H1 (cell line): Measurements from ENCODE around the gene GPN2. TPM values are rescaled to one million over a fixed set of nuclear protein-coding genes. Genes with fewer than 3 reads are reported as not detected.

Experiments
- CTCF ChIA-PET: fragments of 300-600 bp; sonication (Branson Sonifier 250); formaldehyde crosslinking; loops from one replicate; lab custom pipeline; 2021; ENCODE audit not compliant: partially characterized antibody; lab: Charles Lee
- POLR2A ChIA-PET: fragments of 300-600 bp; sonication (Branson Sonifier 250); formaldehyde crosslinking; loops from one replicate; lab custom pipeline; 2021; ENCODE audit warnings: inconsistent platforms; ENCODE audit not compliant: partially characterized antibody; lab: Charles Lee
- DNase-seq, 2 experiments: peaks; one replicate each; pipeline versions ENCODE4 v3.0.0 to v3.0.0-alpha.2; 2010 to 2022; ENCODE audit warnings: low spot score in 2 of 2, low read depth in 1 of 2, mixed read lengths in 1 of 2
- FAIRE-seq: peaks from 2 replicates; lab custom pipeline; 2011; peaks lifted over from hg19 to GRCh38; lab: Jason Lieb, UNC
- H2AFZ ChIP-seq: 2 replicates; pipeline ENCODE4 v1.8.1; 2012; ENCODE audit warnings: low read length, inconsistent platforms
- H2AK5ac ChIP-seq: 2 replicates; pipeline ENCODE4 v1.6.1; 2013; ENCODE audit warnings: low read depth, low read length
- H2BK120ac ChIP-seq: replicated peaks from 2 replicates; pipeline ENCODE3; 2013; ENCODE audit warnings: low read depth, low read length, inconsistent platforms
- H2BK12ac ChIP-seq: 2 replicates; pipeline ENCODE4 v1.6.1; 2013; ENCODE audit warnings: low read depth, low read length
- H2BK15ac ChIP-seq: 2 replicates; pipeline ENCODE4 v1.6.1; 2013; ENCODE audit warnings: low read length
- H2BK20ac ChIP-seq: 2 replicates; pipeline ENCODE4 v1.6.1; 2013; ENCODE audit warnings: low read length
- H2BK5ac ChIP-seq: 2 replicates; pipeline ENCODE4 v1.6.1; 2013; ENCODE audit warnings: low read depth, low read length
- H3K14ac ChIP-seq: 2 replicates; pipeline ENCODE4 v1.6.1; 2013; ENCODE audit warnings: inconsistent platforms; ENCODE audit not compliant: insufficient read length
- H3K18ac ChIP-seq: 2 replicates; pipeline ENCODE4 v1.6.1; 2013; ENCODE audit warnings: low read length; ENCODE audit errors: extremely low read depth
- H3K23ac ChIP-seq: 2 replicates; pipeline ENCODE4 v1.6.1; 2013; ENCODE audit warnings: inconsistent platforms; ENCODE audit not compliant: insufficient read length
- H3K23me2 ChIP-seq: 2 replicates; pipeline ENCODE4 v1.6.1; 2013; ENCODE audit warnings: low read depth, low read length
- H3K27ac ChIP-seq: 2 replicates; pipeline ENCODE4 v1.6.1; 2011; ENCODE audit warnings: low read depth, low read length, inconsistent platforms
- H3K27me3 ChIP-seq, 4 experiments: replicated peaks in 1 of 4; 1 replicate in 1 of 4; 2 replicates in 3 of 4; pipeline versions ENCODE4 v1.6.1 to v1.8.1; 2011 to 2013; ENCODE audit warnings: low read length in 3 of 4, mild to moderate bottlenecking in 3 of 4, inconsistent platforms in 2 of 4, mixed read lengths in 2 of 4, moderate library complexity in 1 of 4; ENCODE audit not compliant: control insufficient read depth in 3 of 4, insufficient read depth in 3 of 4; ENCODE audit errors: extremely low read depth in 1 of 4
- H3K36me3 ChIP-seq, 4 experiments: 2 replicates each; pipeline versions ENCODE4 v1.6.1 to v1.8.1; 2011 to 2013; ENCODE audit warnings: mild to moderate bottlenecking in 4 of 4, low read length in 3 of 4, moderate library complexity in 2 of 4, control low read depth in 1 of 4, inconsistent platforms in 1 of 4; ENCODE audit not compliant: insufficient read depth in 4 of 4, control insufficient read depth in 2 of 4
- H3K4ac ChIP-seq: replicated peaks from 2 replicates; pipeline ENCODE3; 2013; ENCODE audit warnings: low read length, low read depth, mixed read lengths, inconsistent platforms; ENCODE audit not compliant: insufficient read length
- H3K4me1 ChIP-seq, 4 experiments: replicated peaks in 1 of 4; 1 replicate in 1 of 4; 2 replicates in 3 of 4; pipeline versions ENCODE4 v1.6.1 to v1.8.1; 2011 to 2013; ENCODE audit warnings: low read length in 3 of 4, inconsistent platforms in 2 of 4, mixed read lengths in 1 of 4; ENCODE audit not compliant: insufficient read depth in 4 of 4, control insufficient read depth in 3 of 4
- H3K4me2 ChIP-seq, 2 experiments: 2 replicates each; pipeline versions ENCODE4 v1.6.1 to v1.8.1; 2011 to 2013; ENCODE audit warnings: low read depth in 2 of 2, low read length in 2 of 2, control low read depth in 1 of 2, inconsistent platforms in 1 of 2, mild to moderate bottlenecking in 1 of 2; ENCODE audit not compliant: insufficient read depth in 1 of 2
- H3K4me3 ChIP-seq, 4 experiments: fragments of 200-600, 300-600 bp in 1 of 4; sonication (generic), shearing (Covaris generic), sonication (Bioruptor Twin) in 1 of 4; 2 replicates each; pipeline versions ENCODE4 v1.5.1 to v1.8.1; 2011 to 2016; ENCODE audit warnings: low read length in 4 of 4, low read depth in 3 of 4, control low read depth in 2 of 4, inconsistent platforms in 2 of 4, mild to moderate bottlenecking in 2 of 4, mixed read lengths in 1 of 4, moderate library complexity in 1 of 4; ENCODE audit not compliant: insufficient read depth in 2 of 4; ENCODE audit errors: extremely low read depth in 1 of 4
- H3K56ac ChIP-seq: replicated peaks from 2 replicates; pipeline ENCODE3; 2013; ENCODE audit warnings: low read depth, mild to moderate bottlenecking, mixed read lengths, low read length, inconsistent platforms; ENCODE audit not compliant: insufficient read length
- H3K79me1 ChIP-seq: 2 replicates; pipeline ENCODE4 v1.6.1; 2013; ENCODE audit warnings: low read depth, low read length, control low read depth
- H3K79me2 ChIP-seq, 2 experiments: 2 replicates each; pipeline versions ENCODE4 v1.6.1 to v1.8.1; 2012 to 2013; ENCODE audit warnings: low read length in 2 of 2, mild to moderate bottlenecking in 2 of 2, inconsistent platforms in 1 of 2; ENCODE audit not compliant: insufficient read depth in 2 of 2, control insufficient read depth in 1 of 2
- H3K9ac ChIP-seq, 4 experiments: replicated peaks in 1 of 4; 1 replicate in 1 of 4; 2 replicates in 3 of 4; pipeline versions ENCODE4 v1.6.1 to v1.8.1; 2011 to 2013; ENCODE audit warnings: low read depth in 3 of 4, low read length in 3 of 4, control low read depth in 2 of 4, mild to moderate bottlenecking in 2 of 4, moderate library complexity in 2 of 4, inconsistent platforms in 1 of 4; ENCODE audit errors: extremely low read depth in 1 of 4
- H3K9me3 ChIP-seq, 2 experiments: 2 replicates each; pipeline versions ENCODE4 v1.6.1 to v1.8.1; 2012 to 2013; ENCODE audit warnings: mild to moderate bottlenecking in 2 of 2, moderate library complexity in 2 of 2, control low read depth in 1 of 2, inconsistent platforms in 1 of 2, low read depth in 1 of 2, low read length in 1 of 2, mixed read lengths in 1 of 2; ENCODE audit not compliant: insufficient read depth in 2 of 2
- H4K20me1 ChIP-seq, 2 experiments: replicated peaks in 1 of 2; 2 replicates each; pipeline versions ENCODE3 to v1.8.1; 2011 to 2013; ENCODE audit warnings: inconsistent platforms in 2 of 2, low read length in 2 of 2, mild to moderate bottlenecking in 1 of 2; ENCODE audit not compliant: insufficient read depth in 2 of 2, control insufficient read depth in 1 of 2
- H4K5ac ChIP-seq: 2 replicates; pipeline ENCODE4 v1.6.1; 2013; ENCODE audit warnings: low read length, low read depth, mixed read lengths, inconsistent platforms; ENCODE audit not compliant: insufficient read length
- H4K8ac ChIP-seq: 2 replicates; pipeline ENCODE4 v1.8.0; 2013; ENCODE audit warnings: mild to moderate bottlenecking, moderate library complexity, low read length, inconsistent platforms; ENCODE audit not compliant: insufficient read depth; ENCODE audit errors: extremely low read depth
- H4K91ac ChIP-seq: replicated peaks from 2 replicates; pipeline ENCODE3; 2013; ENCODE audit warnings: low read length, mixed read lengths, inconsistent platforms; ENCODE audit not compliant: insufficient read length
- ASH2L ChIP-seq: fragments of 200-600, 300-600 bp; sonication (generic); IDR thresholded peaks from one replicate; pipeline ENCODE4 v1.7.1; 2017; ENCODE audit warnings: low read length
- WGBS, 2 experiments: shearing (Covaris generic) in 1 of 2; methylation state at CpG; one replicate each; pipeline versions ENCODE4 v1.1.6 to v1.1.7; 2013 to 2015; ENCODE audit warnings: low lambda C conversion rate in 2 of 2, mixed read lengths in 2 of 2, inconsistent platforms in 1 of 2, low coverage in 1 of 2, missing lambda C conversion rate in 1 of 2; ENCODE audit not compliant: insufficient replicate concordance in 2 of 2, insufficient coverage in 1 of 2, insufficient read length in 1 of 2; ENCODE audit errors: extremely low coverage in 1 of 2, missing lambda C conversion rate in 1 of 2; 5-methylcytosine and 5-hydroxymethylcytosine counted together
- polyA plus RNA-seq, 7 experiments: library from polyadenylated mRNA; depleted of rRNA in 3 of 7; stranded (reverse) in 5 of 7; unstranded in 2 of 7; fragments of >200 nt in 5 of 7; fragments of 200-250 nt in 2 of 7; gene quantifications; 1 replicate in 5 of 7; 2 replicates in 1 of 7; 4 replicates in 1 of 7; pipeline versions ENCODE4 v1.2.1 to v1.2.3, GENCODE V29; 2011 to 2013; ENCODE audit warnings: missing spikeins in 2 of 7, mixed read lengths in 2 of 7
- total RNA-seq: library from RNA; stranded (reverse); fragmentation: NEBNext Ultra II Directional; extraction: Animal tissue kit (Norgen Biotek cat#: 25700); gene quantifications from 2 replicates; pipeline ENCODE4 v1.2.1, GENCODE V29; 2021

The GPN2 gene
- total and polyA plus RNA-seq, 2 of the 8 experiments (the other 6 are each of a cell fraction or from before 2014, with no cell fraction given) = 27.3 to 36.8 TPM

DNA sequence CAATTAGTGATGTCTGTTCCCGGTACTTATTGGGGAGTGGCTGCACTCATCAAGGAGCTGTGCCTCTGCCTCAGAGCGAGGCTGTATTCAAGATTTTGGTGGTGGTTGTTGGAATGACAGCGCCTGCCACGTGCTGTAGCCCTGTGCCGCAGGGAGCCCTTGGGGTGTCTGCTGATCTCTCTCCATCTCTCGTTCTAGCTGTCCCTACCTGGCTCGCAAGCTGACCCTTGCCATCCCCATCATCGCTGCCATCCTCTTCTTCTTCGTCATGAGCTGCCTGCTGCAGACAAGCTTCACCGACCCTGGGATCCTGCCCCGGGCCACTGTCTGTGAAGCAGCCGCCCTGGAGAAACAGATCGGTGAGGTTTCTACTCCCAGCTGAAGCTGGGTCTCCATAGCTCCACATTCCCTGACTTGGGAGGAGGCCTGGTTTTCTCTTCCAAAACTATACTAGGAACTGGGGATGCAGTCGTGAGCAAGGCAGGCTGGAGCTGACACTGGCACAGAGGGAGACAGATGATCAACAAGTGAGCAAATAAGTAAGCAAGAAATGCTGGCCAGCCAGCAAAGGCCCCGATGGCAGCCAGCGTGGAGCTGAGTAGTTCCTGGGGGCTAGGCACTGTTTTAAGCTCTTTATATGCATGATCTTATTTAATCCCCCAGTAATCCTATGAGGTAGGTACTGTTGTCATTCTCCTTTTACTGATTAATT is 57.7 kb downstream of the GPN2 start:
- Histone ChIP-seq H3K14ac (no peak overlapping the region), H3K23me2 (peaks cover 2% of the 10 kb centered on the region; the same call in 1 of the 2 replicates), H2AFZ (no peak overlapping the region), H2BK120ac (no peak overlapping the region), H3K9ac (no peak overlapping the region), H3K18ac (no peak overlapping the region), H4K20me1 (peaks cover 9 to 12% of the 10 kb centered on the region in 2 experiments), H2BK12ac (no peak overlapping the region), H3K56ac (no peak overlapping the region), H2BK20ac (no peak overlapping the region), H4K5ac (no peak overlapping the region), H4K91ac (no peak overlapping the region), H2BK15ac (no peak overlapping the region), H3K4me2 (no peak overlapping the region), H3K4me3 (no peak overlapping the region), H3K23ac (no peak overlapping the region), H3K36me3 (peaks cover 0 to 21% (median 10%) of the 10 kb centered on the region in 4 experiments; a peak in 5 of 8 replicates), H2AK5ac (no peak overlapping the region), H3K27ac (no peak overlapping the region), H3K79me1 (peaks cover 11% of the 10 kb centered on the region), H3K79me2 (peaks cover 0 to 11% of the 10 kb centered on the region in 2 experiments; a peak in 1 of 4 replicates), H4K8ac (no peak overlapping the region), H3K9me3 (no peaks in the 10 kb centered on the region), H2BK5ac (no peak overlapping the region), H3K4ac (no peak overlapping the region), H3K27me3 (no peaks in the 10 kb centered on the region), H3K4me1 (peaks cover 0 to 9% (median under 1%) of the 10 kb centered on the region in 4 experiments; a peak in 5 of 7 replicates)
- 95% methylated on average over 16 of the region's 16 CpGs; no CpG with 5 or more reads in 1 of the 2 experiments for WGBS, 2 experiments
- CTCF ChIA-PET = interaction anchor here (0.7 to 12.8 kb wide), 13 partner anchors 11 to 335 kb away, joined by 3 to 125 read pairs (median 4); partner anchors contain the start of gene SFN
- DNase-seq (no peak), FAIRE-seq (no peak)
- POLR2A ChIA-PET = interaction anchor here (0.8 to 1.4 kb wide), 5 partner anchors 8 to 100 kb away, joined by 3 read pairs; partner anchors contain the start of gene GPATCH3
- no peak for TF ChIP-seq ASH2L
